Activated effector memory CD4-positive, alpha-beta T cell treated with Interleukin-2 at 50 U/mL for 16 hours (primary cell): ENCODE measurements around the gene TNFSF13.
A peak's percentile ranks its signal among the peaks of the same experiment; 100 is the strongest.

Experiments used
- DNase-seq: peaks from one replicate; pipeline ENCODE4 v3.0.0-alpha.2; 2020

Gene TNFSF13

GRCh38 chr17:7558544-7559319 lies at the start of gene TNFSF13:
Gene TNFSF13 (plus strand): TSS chr17:7558750. CDS start chr17:7559040, 290 bp downstream.
- no peak for DNase-seq

- DNase-seq = no peak
Observed at GRCh38 chr17:7508846-7509245, 49.7 kb upstream of the TNFSF13 start.

GRCh38 chr17:7509937-7510336 lies 48.6 kb upstream of the TNFSF13 start:
- DNase-seq = no peak

- DNase-seq = no peak
Observed at GRCh38 chr17:7511108-7511507, 47.4 kb upstream of the TNFSF13 start.

- DNase-seq = no peak
Observed at GRCh38 chr17:7512105-7512504, 46.4 kb upstream of the TNFSF13 start.

- DNase-seq = no peak
Observed at GRCh38 chr17:7512824-7513540, 45.6 kb upstream of the TNFSF13 start.

- no peak for DNase-seq
Observed at GRCh38 chr17:7513850-7514419, 44.6 kb upstream of the TNFSF13 start.

GRCh38 chr17:7515911-7516610 lies 42.5 kb upstream of the TNFSF13 start:
- DNase-seq = no peak

GRCh38 chr17:7523033-7523432 lies 35.5 kb upstream of the TNFSF13 start:
- peak; percentile 24 for DNase-seq

- no peak for DNase-seq
Observed at GRCh38 chr17:7528842-7529241, 29.7 kb upstream of the TNFSF13 start.

- DNase-seq = no peak
Observed at GRCh38 chr17:7530023-7530900, 28.3 kb upstream of the TNFSF13 start.

- no peak for DNase-seq
Observed at GRCh38 chr17:7538050-7538449, 20.5 kb upstream of the TNFSF13 start.

GRCh38 chr17:7538891-7539545 lies 19.5 kb upstream of the TNFSF13 start:
- DNase-seq = no peak

GRCh38 chr17:7541074-7541621 lies 17.4 kb upstream of the TNFSF13 start:
- no peak for DNase-seq

- no peak for DNase-seq
Observed at GRCh38 chr17:7544911-7545310, 13.6 kb upstream of the TNFSF13 start.

GRCh38 chr17:7548585-7549400 lies 9.8 kb upstream of the TNFSF13 start, which contains the start of gene TNFSF12:
Gene TNFSF12 (plus strand): TSS chr17:7549058. CDS start chr17:7549154, 96 bp downstream.
- peak; percentile 57 for DNase-seq

- DNase-seq = peak; percentile 45
Observed at GRCh38 chr17:7549401-7550055, 9.0 kb upstream of the TNFSF13 start.

- no peak for DNase-seq
Observed at GRCh38 chr17:7550344-7550743, 8.2 kb upstream of the TNFSF13 start.

GRCh38 chr17:7551396-7551795 lies 7.2 kb upstream of the TNFSF13 start:
- DNase-seq = no peak

- peak; percentile 34 for DNase-seq
Observed at GRCh38 chr17:7552621-7553051, 5.9 kb upstream of the TNFSF13 start.
